ENCODE results near the gene BBS9.

DNA sequence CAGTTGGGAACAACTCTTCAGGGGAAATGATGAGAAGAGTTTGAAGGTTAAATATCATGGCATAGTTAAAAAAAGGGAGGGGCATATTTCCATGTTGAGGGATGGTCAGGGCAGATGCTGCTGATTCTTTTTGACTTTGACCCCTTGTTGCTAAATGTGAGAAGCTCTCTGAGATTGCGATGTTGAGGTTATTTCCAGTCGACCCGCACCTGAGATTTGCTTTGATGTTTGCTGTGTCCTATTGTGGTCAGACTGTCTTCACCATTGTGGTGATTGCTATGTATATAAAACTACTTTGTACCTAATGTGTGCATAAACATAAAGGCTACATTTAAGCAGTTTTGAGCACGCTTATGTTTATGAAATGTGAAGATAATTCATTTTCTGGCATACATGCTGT, 90.9 kb downstream of the BBS9 start:
- TF ChIP-seq, protein P1, sequence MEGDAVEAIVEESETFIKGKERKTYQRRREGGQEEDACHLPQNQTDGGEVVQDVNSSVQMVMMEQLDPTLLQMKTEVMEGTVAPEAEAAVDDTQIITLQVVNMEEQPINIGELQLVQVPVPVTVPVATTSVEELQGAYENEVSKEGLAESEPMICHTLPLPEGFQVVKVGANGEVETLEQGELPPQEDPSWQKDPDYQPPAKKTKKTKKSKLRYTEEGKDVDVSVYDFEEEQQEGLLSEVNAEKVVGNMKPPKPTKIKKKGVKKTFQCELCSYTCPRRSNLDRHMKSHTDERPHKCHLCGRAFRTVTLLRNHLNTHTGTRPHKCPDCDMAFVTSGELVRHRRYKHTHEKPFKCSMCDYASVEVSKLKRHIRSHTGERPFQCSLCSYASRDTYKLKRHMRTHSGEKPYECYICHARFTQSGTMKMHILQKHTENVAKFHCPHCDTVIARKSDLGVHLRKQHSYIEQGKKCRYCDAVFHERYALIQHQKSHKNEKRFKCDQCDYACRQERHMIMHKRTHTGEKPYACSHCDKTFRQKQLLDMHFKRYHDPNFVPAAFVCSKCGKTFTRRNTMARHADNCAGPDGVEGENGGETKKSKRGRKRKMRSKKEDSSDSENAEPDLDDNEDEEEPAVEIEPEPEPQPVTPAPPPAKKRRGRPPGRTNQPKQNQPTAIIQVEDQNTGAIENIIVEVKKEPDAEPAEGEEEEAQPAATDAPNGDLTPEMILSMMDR (IDR thresholded peaks at IDR 0.05; ENCODE audit: low read length), result no peak
- TF ChIP-seq EZH2 (optimal IDR thresholded peaks at IDR 0.05; ENCODE audit: low read depth, low read length), result no peak
